ENCODE data around the gene RAD23A. TPM values are rescaled to one million over a fixed set of nuclear protein-coding genes. Genes with fewer than 3 reads are reported as not detected.

The RAD23A gene
- total and polyA plus RNA-seq, 9 of the 15 experiments (the other 6 are each of a cell fraction or from before 2014, with no cell fraction given) = 9.5 to 181 (median 101) TPM

GRCh38 chr19:12956446-12957388, 11.1 kb downstream of the RAD23A start, which contains the start of gene GADD45GIP1 (continued):
- no peak for TF ChIP-seq MGA (IDR thresholded peaks at IDR 0.05)
- TF ChIP-seq HDAC2 (IDR thresholded peaks at IDR 0.05) = no peak
- peak in 1 of 2 experiments; percentile 54; a peak in 3 of 4 replicates for TF ChIP-seq NRF1 (conservative IDR thresholded peaks at IDR 0.05 in 1 of 2, IDR thresholded peaks at IDR 0.05 in 1 of 2)
- TF ChIP-seq E2F6 (IDR thresholded peaks at IDR 0.05; ENCODE audit: borderline replicate concordance in 1 of 2, extremely low read depth in 1 of 2, insufficient read depth in 1 of 2, insufficient read length in 1 of 2, low read depth in 1 of 2, low read length in 1 of 2, poor library complexity in 1 of 2, severe bottlenecking in 1 of 2) = peak in 1 of 2 experiments; percentile 69
- peak; percentile 68 for TF ChIP-seq C11orf30 (IDR thresholded peaks at IDR 0.05; ENCODE audit: low read depth)
- TF ChIP-seq EWSR1 (IDR thresholded peaks at IDR 0.05; ENCODE audit: borderline replicate concordance, low read depth, partially characterized antibody) = no peak
- no peak for TF ChIP-seq ZNF253 (CRISPR knock-in tag; conservative IDR thresholded peaks at IDR 0.05)
- no peak for TF ChIP-seq HIVEP1 (CRISPR knock-in tag; IDR thresholded peaks at IDR 0.05)
- TF ChIP-seq ZKSCAN1 (IDR thresholded peaks at IDR 0.05; ENCODE audit: low read depth, low read length) = 0 out of 2 replicates have a peak, but pooled peaks have one; percentile 63
- peak; percentile 97 for TF ChIP-seq ZNF121 (CRISPR knock-in tag; conservative IDR thresholded peaks at IDR 0.05)
- peak; percentile 30; the same call in 1 of the 2 replicates for TF ChIP-seq XRCC5 (IDR thresholded peaks at IDR 0.05; ENCODE audit: low read depth, low read length)
- no peak for TF ChIP-seq ZNF696 (CRISPR knock-in tag; conservative IDR thresholded peaks at IDR 0.05)
- TF ChIP-seq NONO (IDR thresholded peaks at IDR 0.05; ENCODE audit: low read depth in 2 of 2, low read length in 1 of 2) = peak; percentile 54 to 95; a peak in 2 of 4 replicates
- peak; percentile 67 for TF ChIP-seq FUS (optimal IDR thresholded peaks at IDR 0.05; ENCODE audit: low read depth, low read length)

Data from K562 (cell line).